ENCODE results near the gene DYNLRB2. TPM values are rescaled to one million over a fixed set of nuclear protein-coding genes. Genes with fewer than 3 reads are reported as not detected.

Gene DYNLRB2
- total and polyA plus RNA-seq, 9 of the 15 experiments (the other 6 are each of a cell fraction or from before 2014, with no cell fraction given): not detected

DNA sequence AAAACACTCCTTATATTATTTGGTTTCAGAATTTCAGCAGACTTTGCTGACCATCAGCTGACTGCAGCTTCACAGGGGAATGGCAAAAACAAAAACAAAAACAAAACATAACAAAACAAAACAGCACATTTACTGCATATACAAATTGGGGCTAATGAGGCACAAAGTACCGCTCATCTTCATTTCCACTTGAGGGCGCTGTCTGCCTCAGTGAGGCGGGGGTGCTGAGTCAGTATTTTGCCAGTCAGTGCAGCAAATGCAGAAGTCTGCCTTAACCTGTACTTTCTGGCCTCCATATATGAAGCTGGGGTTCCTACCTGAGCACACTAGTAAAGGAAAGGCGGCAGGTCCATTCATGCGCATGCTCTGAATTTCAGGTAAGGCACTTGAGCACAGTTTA lies 13.5 kb upstream of the DYNLRB2 start (continued):
- TF ChIP-seq CHD2 (IDR thresholded peaks at IDR 0.05; ENCODE audit: low read depth, low read length): no peak
- no peak for TF ChIP-seq ZNF436 (CRISPR knock-in tag; IDR thresholded peaks at IDR 0.05)
- no peak for TF ChIP-seq RBM39 (optimal IDR thresholded peaks at IDR 0.05; ENCODE audit: low read depth, low read length)
- TF ChIP-seq MAFF (IDR thresholded peaks at IDR 0.05; ENCODE audit: low read length): peak; percentile 97
- TF ChIP-seq ESRRA (IDR thresholded peaks at IDR 0.05; ENCODE audit: borderline replicate concordance, low read depth): no peak
- no peak for TF ChIP-seq BCOR (IDR thresholded peaks at IDR 0.05)
- TF ChIP-seq, protein P1, sequence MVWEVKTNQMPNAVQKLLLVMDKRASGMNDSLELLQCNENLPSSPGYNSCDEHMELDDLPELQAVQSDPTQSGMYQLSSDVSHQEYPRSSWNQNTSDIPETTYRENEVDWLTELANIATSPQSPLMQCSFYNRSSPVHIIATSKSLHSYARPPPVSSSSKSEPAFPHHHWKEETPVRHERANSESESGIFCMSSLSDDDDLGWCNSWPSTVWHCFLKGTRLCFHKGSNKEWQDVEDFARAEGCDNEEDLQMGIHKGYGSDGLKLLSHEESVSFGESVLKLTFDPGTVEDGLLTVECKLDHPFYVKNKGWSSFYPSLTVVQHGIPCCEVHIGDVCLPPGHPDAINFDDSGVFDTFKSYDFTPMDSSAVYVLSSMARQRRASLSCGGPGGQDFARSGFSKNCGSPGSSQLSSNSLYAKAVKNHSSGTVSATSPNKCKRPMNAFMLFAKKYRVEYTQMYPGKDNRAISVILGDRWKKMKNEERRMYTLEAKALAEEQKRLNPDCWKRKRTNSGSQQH (CRISPR knock-in tag; IDR thresholded peaks at IDR 0.05): no peak
- no peak for TF ChIP-seq TFAM (CRISPR knock-in tag; conservative IDR thresholded peaks at IDR 0.05)
- no peak for TF ChIP-seq RBM14 (IDR thresholded peaks at IDR 0.05; ENCODE audit: borderline replicate concordance, insufficient read depth, low read depth, low read length)
- TF ChIP-seq ESRRB (CRISPR knock-in tag; IDR thresholded peaks at IDR 0.05; ENCODE audit: borderline replicate concordance): no peak
- no peak for TF ChIP-seq CREB1 (IDR thresholded peaks at IDR 0.05)
- no peak for TF ChIP-seq CREB1 (CRISPR knock-in tag; IDR thresholded peaks at IDR 0.05)
- peak; percentile 97 for TF ChIP-seq MAFK (IDR thresholded peaks at IDR 0.05; ENCODE audit: low read length)
- TF ChIP-seq, protein P2, sequence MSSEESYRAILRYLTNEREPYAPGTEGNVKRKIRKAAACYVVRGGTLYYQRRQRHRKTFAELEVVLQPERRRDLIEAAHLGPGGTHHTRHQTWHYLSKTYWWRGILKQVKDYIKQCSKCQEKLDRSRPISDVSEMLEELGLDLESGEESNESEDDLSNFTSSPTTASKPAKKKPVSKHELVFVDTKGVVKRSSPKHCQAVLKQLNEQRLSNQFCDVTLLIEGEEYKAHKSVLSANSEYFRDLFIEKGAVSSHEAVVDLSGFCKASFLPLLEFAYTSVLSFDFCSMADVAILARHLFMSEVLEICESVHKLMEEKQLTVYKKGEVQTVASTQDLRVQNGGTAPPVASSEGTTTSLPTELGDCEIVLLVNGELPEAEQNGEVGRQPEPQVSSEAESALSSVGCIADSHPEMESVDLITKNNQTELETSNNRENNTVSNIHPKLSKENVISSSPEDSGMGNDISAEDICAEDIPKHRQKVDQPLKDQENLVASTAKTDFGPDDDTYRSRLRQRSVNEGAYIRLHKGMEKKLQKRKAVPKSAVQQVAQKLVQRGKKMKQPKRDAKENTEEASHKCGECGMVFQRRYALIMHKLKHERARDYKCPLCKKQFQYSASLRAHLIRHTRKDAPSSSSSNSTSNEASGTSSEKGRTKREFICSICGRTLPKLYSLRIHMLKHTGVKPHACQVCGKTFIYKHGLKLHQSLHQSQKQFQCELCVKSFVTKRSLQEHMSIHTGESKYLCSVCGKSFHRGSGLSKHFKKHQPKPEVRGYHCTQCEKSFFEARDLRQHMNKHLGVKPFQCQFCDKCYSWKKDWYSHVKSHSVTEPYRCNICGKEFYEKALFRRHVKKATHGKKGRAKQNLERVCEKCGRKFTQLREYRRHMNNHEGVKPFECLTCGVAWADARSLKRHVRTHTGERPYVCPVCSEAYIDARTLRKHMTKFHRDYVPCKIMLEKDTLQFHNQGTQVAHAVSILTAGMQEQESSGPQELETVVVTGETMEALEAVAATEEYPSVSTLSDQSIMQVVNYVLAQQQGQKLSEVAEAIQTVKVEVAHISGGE (CRISPR knock-in tag; IDR thresholded peaks at IDR 0.05): no peak
- TF ChIP-seq, protein P3, sequence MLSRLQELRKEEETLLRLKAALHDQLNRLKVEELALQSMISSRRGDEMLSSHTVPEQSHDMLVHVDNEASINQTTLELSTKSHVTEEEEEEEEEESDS (CRISPR knock-in tag; IDR thresholded peaks at IDR 0.05): no peak
- TF ChIP-seq, protein P4, sequence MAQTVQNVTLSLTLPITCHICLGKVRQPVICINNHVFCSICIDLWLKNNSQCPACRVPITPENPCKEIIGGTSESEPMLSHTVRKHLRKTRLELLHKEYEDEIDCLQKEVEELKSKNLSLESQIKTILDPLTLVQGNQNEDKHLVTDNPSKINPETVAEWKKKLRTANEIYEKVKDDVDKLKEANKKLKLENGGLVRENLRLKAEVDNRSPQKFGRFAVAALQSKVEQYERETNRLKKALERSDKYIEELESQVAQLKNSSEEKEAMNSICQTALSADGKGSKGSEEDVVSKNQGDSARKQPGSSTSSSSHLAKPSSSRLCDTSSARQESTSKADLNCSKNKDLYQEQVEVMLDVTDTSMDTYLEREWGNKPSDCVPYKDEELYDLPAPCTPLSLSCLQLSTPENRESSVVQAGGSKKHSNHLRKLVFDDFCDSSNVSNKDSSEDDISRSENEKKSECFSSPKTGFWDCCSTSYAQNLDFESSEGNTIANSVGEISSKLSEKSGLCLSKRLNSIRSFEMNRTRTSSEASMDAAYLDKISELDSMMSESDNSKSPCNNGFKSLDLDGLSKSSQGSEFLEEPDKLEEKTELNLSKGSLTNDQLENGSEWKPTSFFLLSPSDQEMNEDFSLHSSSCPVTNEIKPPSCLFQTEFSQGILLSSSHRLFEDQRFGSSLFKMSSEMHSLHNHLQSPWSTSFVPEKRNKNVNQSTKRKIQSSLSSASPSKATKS (CRISPR knock-in tag; IDR thresholded peaks at IDR 0.05): no peak
- TF ChIP-seq, protein P5, sequence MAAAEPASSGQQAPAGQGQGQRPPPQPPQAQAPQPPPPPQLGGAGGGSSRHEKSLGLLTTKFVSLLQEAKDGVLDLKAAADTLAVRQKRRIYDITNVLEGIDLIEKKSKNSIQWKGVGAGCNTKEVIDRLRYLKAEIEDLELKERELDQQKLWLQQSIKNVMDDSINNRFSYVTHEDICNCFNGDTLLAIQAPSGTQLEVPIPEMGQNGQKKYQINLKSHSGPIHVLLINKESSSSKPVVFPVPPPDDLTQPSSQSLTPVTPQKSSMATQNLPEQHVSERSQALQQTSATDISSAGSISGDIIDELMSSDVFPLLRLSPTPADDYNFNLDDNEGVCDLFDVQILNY (CRISPR knock-in tag; IDR thresholded peaks at IDR 0.05): no peak
- peak; percentile 66 to 76 for TF ChIP-seq RAD21 (CRISPR knock-in tag; conservative IDR thresholded peaks at IDR 0.05 in 1 of 2, IDR thresholded peaks at IDR 0.05 in 1 of 2)
- peak; percentile 9; the same call in 1 of the 2 replicates for TF ChIP-seq CREM (IDR thresholded peaks at IDR 0.05; ENCODE audit: low read depth)
- TF ChIP-seq JUND (IDR thresholded peaks at IDR 0.05; ENCODE audit: borderline replicate concordance, low read depth, low read length): 0 out of 2 replicates have a peak, but pooled peaks have one; percentile 41
- peak; percentile 25; the same call in 1 of the 3 replicates for TF ChIP-seq JUND (tag; IDR thresholded peaks at IDR 0.05; ENCODE audit: borderline replicate concordance, low read depth, low read length)
- no peak for TF ChIP-seq PURB (CRISPR knock-in tag; IDR thresholded peaks at IDR 0.05; ENCODE audit: low read depth)
